Cerebellar cortex (tissue), 1 donor: ENCODE results near the gene ELFN1.

Experiments used
- DNase-seq: peaks from one replicate; pipeline ENCODE4 v3.0.0-alpha.2; 2015; ENCODE audit warnings: low spot score

ELFN1 gene

DNA sequence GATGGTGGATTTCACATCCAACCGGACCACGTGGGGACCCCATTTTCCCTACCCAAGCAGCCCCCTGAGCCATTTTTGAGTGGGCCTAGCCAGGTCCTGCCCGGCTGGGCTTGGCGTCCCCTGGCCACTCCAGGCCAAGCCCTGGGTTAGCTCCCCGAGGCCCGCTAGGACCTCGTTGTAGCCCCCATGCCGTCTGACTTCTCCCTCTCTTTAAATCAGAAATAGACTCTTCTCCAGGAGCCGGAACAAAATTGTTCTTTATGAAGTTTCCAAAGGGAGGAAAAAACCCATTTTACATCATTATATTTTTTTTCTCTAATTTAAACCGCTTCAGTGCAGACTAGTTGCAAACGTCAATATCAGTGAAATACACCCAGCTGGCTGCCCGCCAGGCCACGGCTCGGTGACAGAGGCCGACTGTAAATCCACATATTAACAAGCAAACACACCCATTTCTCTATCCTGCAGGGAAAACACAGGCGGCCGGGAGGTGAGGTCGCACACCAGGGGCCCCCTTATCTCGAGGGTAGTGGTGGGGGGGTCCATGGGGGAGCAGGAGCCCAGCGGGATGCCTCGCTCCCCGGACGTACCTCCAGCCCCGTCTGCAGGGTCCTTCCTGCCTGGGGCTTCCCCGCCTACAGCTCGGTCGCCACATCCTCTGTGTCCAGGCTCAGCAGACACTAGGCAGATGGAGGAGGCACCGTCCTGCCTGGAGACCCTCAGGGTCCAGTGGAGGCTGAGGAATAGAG is 72.7 kb downstream of the ELFN1 start:
- no peak for DNase-seq

GRCh38 chr7:1743481-1744230 is 73.6 kb downstream of the ELFN1 start:
- DNase-seq, result no peak

GRCh38 chr7:1744296-1745017 is 74.4 kb downstream of the ELFN1 start:
- DNase-seq, result no peak

DNA sequence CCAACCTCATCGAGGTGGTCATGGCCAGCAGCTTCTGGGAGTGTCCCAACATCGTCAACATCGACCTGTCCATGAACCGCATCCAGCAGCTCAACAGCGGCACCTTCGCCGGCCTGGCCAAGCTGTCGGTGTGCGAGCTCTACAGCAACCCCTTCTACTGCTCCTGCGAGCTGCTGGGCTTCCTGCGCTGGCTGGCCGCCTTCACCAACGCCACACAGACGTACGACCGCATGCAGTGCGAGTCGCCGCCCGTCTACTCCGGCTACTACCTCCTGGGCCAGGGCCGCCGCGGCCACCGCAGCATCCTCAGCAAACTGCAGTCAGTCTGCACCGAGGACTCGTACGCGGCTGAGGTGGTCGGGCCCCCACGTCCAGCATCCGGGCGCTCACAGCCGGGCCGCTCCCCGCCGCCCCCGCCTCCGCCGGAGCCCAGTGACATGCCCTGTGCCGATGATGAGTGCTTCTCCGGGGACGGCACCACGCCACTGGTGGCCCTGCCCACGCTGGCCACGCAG is 75.0 kb downstream of the ELFN1 start:
- DNase-seq, result no peak

DNA sequence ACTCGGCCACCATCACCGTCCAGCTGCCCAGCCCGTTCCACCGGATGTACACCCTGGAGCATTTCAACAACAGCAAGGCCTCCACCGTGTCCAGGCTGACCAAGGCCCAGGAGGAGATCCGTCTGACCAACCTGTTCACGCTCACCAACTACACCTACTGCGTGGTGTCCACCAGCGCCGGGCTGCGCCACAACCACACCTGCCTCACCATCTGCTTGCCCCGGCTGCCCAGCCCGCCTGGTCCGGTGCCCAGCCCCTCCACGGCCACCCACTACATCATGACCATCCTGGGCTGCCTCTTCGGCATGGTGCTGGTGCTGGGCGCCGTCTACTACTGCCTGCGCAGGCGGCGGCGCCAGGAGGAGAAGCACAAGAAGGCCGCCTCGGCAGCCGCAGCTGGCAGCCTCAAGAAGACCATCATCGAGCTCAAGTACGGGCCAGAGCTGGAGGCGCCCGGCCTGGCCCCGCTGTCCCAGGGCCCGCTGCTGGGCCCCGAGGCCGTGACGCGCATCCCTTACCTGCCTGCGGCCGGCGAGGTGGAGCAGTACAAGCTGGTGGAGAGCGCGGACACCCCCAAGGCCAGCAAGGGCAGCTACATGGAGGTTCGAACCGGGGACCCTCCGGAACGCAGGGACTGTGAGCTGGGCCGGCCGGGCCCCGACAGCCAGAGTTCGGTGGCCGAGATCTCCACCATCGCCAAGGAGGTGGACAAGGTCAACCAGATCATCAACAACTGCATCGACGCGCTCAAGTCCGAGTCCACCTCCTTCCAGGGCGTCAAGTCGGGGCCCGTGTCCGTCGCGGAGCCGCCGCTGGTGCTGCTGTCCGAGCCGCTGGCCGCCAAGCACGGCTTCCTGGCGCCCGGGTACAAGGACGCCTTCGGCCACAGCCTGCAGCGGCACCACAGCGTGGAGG is 75.8 kb downstream of the ELFN1 start:
- DNase-seq, result no peak

DNA sequence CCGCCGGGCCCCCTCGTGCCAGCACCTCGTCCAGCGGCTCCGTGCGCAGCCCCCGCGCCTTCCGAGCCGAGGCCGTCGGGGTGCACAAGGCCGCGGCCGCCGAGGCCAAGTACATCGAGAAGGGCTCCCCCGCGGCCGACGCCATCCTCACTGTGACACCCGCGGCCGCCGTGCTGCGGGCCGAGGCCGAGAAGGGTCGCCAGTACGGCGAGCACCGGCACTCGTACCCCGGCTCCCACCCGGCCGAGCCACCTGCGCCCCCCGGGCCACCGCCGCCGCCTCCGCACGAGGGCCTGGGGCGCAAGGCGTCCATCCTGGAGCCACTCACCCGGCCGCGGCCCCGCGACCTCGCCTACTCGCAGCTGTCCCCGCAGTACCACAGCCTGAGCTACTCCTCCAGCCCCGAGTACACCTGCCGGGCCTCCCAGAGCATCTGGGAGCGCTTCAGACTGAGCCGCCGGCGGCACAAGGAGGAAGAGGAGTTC is 76.5 kb downstream of the ELFN1 start:
- no peak for DNase-seq

- DNase-seq, result no peak
Measured at GRCh38 chr7:1747004-1747801, 77.1 kb downstream of the ELFN1 start.

- DNase-seq, result no peak
Measured at GRCh38 chr7:1748076-1748838, 78.2 kb downstream of the ELFN1 start.

DNA sequence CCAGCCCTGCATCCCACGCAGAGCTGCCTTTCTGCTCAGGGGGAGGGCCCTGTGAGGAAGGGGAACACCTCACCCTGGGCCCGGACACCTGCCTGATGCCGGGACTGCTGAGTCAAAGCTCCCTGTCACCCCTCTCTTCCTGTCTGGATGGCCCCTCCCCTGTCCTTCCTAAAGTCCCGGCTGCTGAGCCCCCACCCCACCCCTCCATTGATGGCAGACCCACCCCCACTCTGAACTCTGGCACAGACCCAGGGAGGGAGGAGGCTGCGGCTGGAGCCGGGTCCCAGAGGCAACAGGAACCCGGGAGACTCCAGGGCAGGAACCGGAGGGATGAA is 78.7 kb downstream of the ELFN1 start:
- DNase-seq, result no peak

- no peak for DNase-seq
Measured at GRCh38 chr7:1749351-1749863, 79.3 kb downstream of the ELFN1 start.

DNA sequence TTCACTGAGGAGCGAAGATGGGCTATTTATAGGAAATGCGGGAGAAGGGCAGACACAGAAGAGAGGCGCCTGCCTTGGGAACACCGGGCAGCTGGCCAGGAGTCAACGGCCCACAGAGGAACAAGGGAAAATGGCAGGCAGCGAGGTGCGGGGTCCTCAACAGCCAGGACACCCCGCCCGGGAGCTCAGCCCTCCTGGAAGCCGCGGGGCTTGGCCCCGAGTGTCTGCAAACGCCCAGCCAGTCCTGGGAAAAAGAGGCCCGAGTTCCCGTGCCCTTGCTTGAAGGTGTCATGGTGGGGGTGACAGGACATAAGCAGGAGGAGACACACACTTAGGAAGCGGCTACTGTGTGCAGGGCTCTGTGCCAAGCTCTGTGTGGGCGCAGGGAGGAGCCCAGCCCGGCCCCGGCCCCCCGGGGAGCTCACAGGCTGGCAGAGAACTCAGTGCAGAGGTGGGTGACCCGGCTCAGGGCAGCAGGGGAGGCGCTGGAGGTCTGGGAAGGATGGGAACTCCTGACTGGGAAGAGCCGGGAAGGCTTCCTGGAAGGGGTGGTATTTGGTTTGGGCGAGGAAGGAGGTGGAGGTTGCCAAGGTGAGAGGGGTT is 79.9 kb downstream of the ELFN1 start:
- DNase-seq, result no peak

DNA sequence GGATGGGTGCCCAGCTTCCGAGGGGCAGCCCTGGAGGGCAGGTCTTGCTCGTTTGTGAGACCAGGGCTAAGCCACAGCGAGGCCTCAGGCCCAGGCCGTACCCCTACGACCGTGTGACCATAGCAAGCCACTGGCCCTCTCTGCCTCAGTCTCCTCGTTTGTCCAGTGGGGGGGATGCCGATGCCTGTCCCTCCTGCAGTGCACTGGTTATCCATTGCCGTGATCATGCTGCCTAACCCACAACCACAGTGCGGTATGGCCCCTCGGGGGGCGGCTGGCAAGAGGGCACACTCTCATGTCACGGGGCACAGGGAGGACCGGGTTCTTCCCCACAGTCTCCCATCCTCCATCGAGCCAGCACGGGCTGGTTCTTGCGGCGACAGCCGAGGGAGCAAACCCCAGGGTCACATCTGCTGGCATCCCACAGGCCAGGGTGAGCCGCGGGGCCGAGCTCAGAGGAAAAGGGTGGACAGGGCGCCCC is 80.5 kb downstream of the ELFN1 start:
- DNase-seq, result no peak

DNA sequence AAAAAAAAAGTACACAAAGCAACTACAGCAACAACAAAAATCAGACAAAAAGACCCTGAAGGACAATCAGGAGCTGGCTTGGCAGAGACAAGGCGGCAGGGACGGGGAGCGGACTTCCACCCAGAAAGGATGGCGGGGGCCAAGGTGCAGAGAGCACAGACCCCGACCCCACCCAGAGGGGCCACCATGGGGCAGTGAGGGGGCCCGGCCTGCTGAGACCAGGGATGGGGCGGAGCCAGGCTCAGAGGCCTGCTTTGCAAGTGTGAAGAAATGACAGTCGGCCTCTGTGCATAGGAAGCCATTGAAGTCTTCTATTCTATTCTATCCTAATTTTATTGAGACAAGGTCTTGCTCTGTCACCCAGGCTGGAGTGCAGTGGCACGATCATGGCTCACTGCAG is 82.0 kb downstream of the ELFN1 start:
- no peak for DNase-seq

DNA sequence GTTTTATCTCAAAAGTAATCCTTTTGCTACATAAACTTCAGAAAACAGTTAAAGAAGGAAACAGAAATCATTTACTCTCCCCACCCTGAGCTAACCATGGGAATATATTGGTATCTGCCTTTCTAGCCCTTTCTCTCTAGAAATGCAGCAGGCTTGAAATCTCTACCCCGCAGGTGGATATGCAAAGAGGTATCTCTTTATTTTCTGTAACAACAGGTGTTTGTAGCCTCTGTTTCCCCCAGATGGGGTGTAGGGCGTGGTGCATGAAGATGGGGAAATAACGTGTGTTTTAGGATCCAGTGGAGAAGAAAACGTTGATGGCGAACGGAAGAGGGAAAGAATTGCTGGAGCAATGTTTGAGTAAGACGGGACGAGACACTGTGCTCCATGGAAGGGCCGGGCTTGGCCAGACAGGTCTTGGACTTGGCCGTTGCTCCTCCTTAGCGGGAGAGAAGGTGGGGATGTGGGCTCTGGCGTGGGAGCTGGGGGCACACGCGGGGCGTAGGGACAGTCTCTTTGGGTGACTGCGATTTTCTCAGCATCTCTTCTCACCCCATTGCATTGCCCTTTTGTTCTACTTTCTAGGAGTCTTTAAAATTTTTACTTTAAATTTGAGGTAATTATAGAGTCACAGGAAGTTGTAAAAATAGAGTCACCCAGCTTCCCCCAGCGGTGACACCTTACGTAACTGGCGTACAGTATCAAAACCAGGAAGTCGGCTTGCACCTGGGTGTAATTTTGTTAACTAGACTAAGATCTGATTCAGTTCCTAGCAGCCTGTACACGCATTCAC is 82.9 kb downstream of the ELFN1 start:
- DNase-seq, result no peak

DNA sequence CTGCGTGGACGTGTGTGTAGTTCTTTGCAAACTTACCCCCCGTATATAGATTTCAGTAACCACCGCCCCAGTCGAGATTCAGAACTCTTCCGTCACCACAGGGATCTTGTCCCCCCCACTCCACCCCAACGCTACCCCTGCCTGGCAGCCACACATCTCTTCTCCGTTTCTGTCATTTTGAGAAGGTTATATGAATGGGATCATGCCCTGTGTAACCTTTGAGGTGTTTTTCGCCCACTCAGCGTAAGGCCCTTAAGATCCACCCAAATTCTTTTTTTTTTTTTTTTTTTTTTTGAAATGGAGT is 83.4 kb downstream of the ELFN1 start:
- DNase-seq, result no peak

DNA sequence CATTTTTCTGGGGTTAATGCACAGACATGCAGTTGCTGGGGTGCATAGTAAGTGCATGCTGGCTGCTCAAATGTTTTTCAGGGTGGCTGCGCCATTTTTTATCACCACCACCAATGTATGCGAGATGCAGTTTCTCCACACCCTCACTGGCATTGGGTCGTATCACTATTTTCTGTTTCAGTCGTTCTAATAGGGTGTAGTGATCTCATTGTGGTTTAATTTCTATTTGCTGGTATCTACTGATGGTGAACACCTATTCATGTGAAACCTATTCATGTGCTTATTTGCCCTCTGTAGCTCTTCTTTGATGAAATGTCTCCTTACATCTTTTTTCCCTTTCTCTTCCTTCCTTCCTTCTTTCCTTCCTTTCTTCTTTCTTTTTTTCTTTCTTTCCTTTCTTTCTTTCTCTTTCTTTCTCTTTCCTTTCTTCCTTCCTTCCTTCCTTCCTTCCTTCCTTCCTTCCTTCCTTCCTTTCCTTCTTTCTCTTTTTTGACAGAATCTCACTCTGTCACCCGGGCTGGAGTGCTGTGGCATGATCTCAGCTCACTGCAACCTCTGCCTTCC is 84.3 kb downstream of the ELFN1 start:
- DNase-seq, result no peak

GRCh38 chr7:1755783-1756625 is 85.9 kb downstream of the ELFN1 start:
- DNase-seq, result no peak
